KMS-11 (cell line): ENCODE data around the gene PRR11.

Source experiments
- H2AFZ ChIP-seq: fragments of 200-600 bp; sonication (generic); 2 replicates; pipeline ENCODE4 v1.6.1; 2016; ENCODE audit warnings: antibody characterized with exemption, mixed run types, low read depth
- H3K27ac ChIP-seq: fragments of 200-600 bp; sonication (generic); 2 replicates; pipeline ENCODE4 v1.6.1; 2016; ENCODE audit warnings: mild to moderate bottlenecking, mixed run types
- H3K27me3 ChIP-seq: fragments of 200-600 bp; sonication (generic); 2 replicates; pipeline ENCODE4 v1.6.1; 2017; ENCODE audit warnings: mild to moderate bottlenecking, low read depth, mixed run types, moderate library complexity; ENCODE audit not compliant: insufficient read depth
- H3K36me3 ChIP-seq: fragments of 200-600 bp; sonication (generic); 2 replicates; pipeline ENCODE4 v1.6.1; 2017; ENCODE audit warnings: mild to moderate bottlenecking, mixed run types; ENCODE audit not compliant: insufficient read depth
- H3K4me1 ChIP-seq: fragments of 200-600 bp; sonication (generic); 2 replicates; pipeline ENCODE4 v1.6.1; 2016; ENCODE audit warnings: mild to moderate bottlenecking, low read depth, mixed run types; ENCODE audit not compliant: poor library complexity, severe bottlenecking
- H3K4me2 ChIP-seq: fragments of 200-600 bp; sonication (generic); 2 replicates; pipeline ENCODE4 v1.7.0; 2016; ENCODE audit warnings: mild to moderate bottlenecking, mixed run types
- H3K4me3 ChIP-seq: fragments of 200-600 bp; sonication (generic); IDR thresholded peaks from 2 replicates; pipeline ENCODE4 v1.6.1; 2017; ENCODE audit warnings: low read depth, low read length, mixed read lengths; ENCODE audit not compliant: insufficient read depth
- H3K79me2 ChIP-seq: fragments of 200-600 bp; sonication (generic); 2 replicates; pipeline ENCODE4 v1.6.1; 2016; ENCODE audit warnings: low read depth, mixed run types; ENCODE audit not compliant: insufficient read depth
- H3K9ac ChIP-seq: fragments of 200-600 bp; sonication (generic); 2 replicates; pipeline ENCODE4 v1.6.1; 2016; ENCODE audit warnings: mild to moderate bottlenecking, mixed run types
- H4K20me1 ChIP-seq: fragments of 200-600 bp; sonication (generic); 2 replicates; pipeline ENCODE4 v1.6.1; 2016; ENCODE audit warnings: mild to moderate bottlenecking, mixed run types; ENCODE audit not compliant: insufficient read depth
- CTCF ChIP-seq: fragments of 200-600 bp; sonication (generic); conservative IDR thresholded peaks from 2 replicates; pipeline ENCODE4 v1.6.1; 2017; ENCODE audit warnings: low read depth, mild to moderate bottlenecking, antibody characterized with exemption, low read length, moderate library complexity, mixed read lengths

Gene PRR11

GRCh38 chr17:59121901-59122480 lies 33.6 kb upstream of the PRR11 start:
- no peak overlapping the region for H2AFZ ChIP-seq
- no peak overlapping the region for H3K4me3 ChIP-seq
- peaks cover 4% of the 10 kb centered on the region; the same call in 1 of the 2 replicates for H3K36me3 ChIP-seq
- no peak for TF ChIP-seq CTCF
- H3K79me2 ChIP-seq, result peaks cover 7% of the 10 kb centered on the region; the same call in 1 of the 2 replicates
- H3K4me2 ChIP-seq, result no peak overlapping the region
- no peak overlapping the region for H3K9ac ChIP-seq
- no peaks in the 10 kb centered on the region for H4K20me1 ChIP-seq
- no peaks in the 10 kb centered on the region for H3K4me1 ChIP-seq
- no peak overlapping the region for H3K27ac ChIP-seq
- H3K27me3 ChIP-seq, result no peaks in the 10 kb centered on the region

GRCh38 chr17:59124665-59125064 lies 30.9 kb upstream of the PRR11 start:
- no peak overlapping the region for H3K27ac ChIP-seq
- no peak overlapping the region for H3K4me2 ChIP-seq
- H4K20me1 ChIP-seq, result no peaks in the 10 kb centered on the region
- H2AFZ ChIP-seq, result no peak overlapping the region
- no peaks in the 10 kb centered on the region; the same call in 1 of the 2 replicates for H3K36me3 ChIP-seq
- H3K4me1 ChIP-seq, result no peaks in the 10 kb centered on the region
- no peak overlapping the region for H3K4me3 ChIP-seq
- H3K9ac ChIP-seq, result no peak overlapping the region
- no peaks in the 10 kb centered on the region; the same call in 1 of the 2 replicates for H3K79me2 ChIP-seq
- no peaks in the 10 kb centered on the region for H3K27me3 ChIP-seq
- no peak for TF ChIP-seq CTCF

- no peak overlapping the region for H3K27ac ChIP-seq
- no peaks in the 10 kb centered on the region for H3K27me3 ChIP-seq
- H2AFZ ChIP-seq, result no peak overlapping the region
These were observed 28.6 kb upstream of the PRR11 start for GRCh38 chr17:59126809-59127417.

GRCh38 chr17:59129814-59130213 lies 25.7 kb upstream of the PRR11 start:
- Histone ChIP-seq H3K27me3 (no peaks in the 10 kb centered on the region), H3K36me3 (no peaks in the 10 kb centered on the region; the same call in 1 of the 2 replicates), H3K27ac (no peak overlapping the region), H4K20me1 (no peaks in the 10 kb centered on the region), H3K79me2 (peaks cover 31% of the 10 kb centered on the region; the same call in 1 of the 2 replicates), H3K4me1 (no peaks in the 10 kb centered on the region), H2AFZ (no peak overlapping the region), H3K9ac (no peak overlapping the region), H3K4me3 (no peak overlapping the region), H3K4me2 (no peak overlapping the region)
- TF ChIP-seq CTCF, result no peak

More at GRCh38 chr17:59126809-59127417, 28.6 kb upstream of the PRR11 start:
- Histone ChIP-seq H3K36me3 (no peaks in the 10 kb centered on the region; the same call in 1 of the 2 replicates), H3K4me3 (no peak overlapping the region), H3K79me2 (peaks cover 4% of the 10 kb centered on the region; the same call in 1 of the 2 replicates), H3K4me1 (no peaks in the 10 kb centered on the region), H3K9ac (no peak overlapping the region), H3K4me2 (no peak overlapping the region), H4K20me1 (no peaks in the 10 kb centered on the region)
- TF ChIP-seq CTCF, result no peak
